HG03439 (cell line): ENCODE results near the gene PTMS.
"Not testable (repeated sequence)": the region's sequence is repeated elsewhere in the genome, so short reads cannot be mapped to it uniquely, and the experiment has no call there.

Experiments used
- ATAC-seq: cut with Tn5 transposase; IDR thresholded peaks from one replicate; pipeline ENCODE4 v1.9.1; 2021; ENCODE audit warnings: mild to moderate bottlenecking, moderate library complexity; ENCODE audit not compliant: unreplicated experiment

Gene PTMS, protein sequence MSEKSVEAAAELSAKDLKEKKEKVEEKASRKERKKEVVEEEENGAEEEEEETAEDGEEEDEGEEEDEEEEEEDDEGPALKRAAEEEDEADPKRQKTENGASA

DNA sequence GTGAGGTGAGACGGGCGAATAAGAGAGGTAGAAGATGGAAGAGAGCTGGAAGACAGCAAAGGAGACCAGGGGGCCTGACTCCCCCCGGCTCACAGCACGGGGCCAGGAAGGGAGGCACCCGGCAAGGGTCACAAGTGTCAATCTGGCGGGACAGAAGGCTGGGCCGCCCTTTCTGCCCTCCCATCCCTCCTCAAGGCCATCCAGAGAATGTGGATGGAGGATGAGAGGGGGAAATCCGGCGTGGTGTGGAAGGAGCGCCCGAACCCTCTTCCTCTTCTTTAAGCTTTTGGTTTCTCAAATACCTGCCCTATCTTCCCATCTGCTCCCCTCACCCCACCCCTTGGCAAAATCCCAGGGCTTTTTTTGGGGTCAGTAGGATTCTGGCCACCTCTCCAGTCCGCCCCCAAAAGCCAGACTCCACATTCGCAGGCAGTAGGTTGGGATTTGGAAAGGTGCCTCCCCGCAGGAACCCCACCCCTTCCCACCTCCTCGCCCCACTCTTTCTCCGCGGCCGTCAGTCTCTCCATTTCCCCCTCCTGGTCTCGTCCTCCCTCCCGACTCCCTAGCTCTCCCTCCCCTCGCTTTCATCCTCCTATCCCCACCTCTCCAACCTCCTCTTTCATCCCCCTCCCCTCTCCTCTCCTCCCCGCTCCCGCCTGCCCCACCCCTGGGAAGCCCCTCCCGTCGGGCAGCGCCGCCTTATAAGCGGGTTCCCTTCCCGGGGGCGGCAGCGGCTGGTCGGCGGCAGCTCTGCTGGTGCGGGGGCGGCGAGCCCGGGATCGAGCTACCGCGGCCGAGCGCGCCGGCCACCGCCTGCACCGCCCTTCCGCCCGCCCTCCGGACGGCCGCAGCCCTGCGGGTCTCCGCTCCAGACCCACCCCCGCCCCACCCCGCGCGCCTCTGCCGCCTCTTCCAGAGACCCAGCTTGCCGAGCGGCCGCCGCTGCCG is at the start of gene PTMS:
PTMS (plus strand) TSS at position 730 of the 948 bp plus-strand sequence. CDS start 343 bp downstream, outside the sequence.
- peak; percentile 7 for ATAC-seq

DNA sequence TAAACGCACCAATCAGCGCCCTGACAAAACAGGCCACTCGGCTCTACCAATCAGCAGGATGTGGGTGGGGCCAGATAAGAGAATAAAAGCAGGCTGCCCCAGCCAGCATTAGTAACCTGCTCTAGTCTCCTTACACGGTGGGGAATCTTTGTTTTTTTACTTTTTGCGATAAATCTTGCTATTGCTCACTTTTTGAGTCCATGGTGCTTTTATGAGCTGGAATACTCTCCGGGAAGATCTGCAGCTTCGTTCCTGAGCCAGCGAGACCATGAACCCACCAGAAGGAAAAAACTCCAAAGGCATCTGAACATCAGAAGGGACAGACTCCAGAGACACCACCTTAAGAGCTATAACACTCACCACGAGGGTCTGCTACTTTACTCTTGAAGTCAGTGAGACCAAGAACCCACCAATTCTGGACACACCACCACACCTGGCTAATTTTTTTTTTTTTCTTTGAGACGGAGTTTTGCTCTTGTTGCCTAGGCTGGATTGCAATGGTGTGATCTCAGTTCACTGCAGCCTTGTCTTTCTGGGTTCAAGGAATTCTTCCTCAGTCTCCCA is 49.2 kb upstream of the PTMS start:
- ATAC-seq = no peak

DNA sequence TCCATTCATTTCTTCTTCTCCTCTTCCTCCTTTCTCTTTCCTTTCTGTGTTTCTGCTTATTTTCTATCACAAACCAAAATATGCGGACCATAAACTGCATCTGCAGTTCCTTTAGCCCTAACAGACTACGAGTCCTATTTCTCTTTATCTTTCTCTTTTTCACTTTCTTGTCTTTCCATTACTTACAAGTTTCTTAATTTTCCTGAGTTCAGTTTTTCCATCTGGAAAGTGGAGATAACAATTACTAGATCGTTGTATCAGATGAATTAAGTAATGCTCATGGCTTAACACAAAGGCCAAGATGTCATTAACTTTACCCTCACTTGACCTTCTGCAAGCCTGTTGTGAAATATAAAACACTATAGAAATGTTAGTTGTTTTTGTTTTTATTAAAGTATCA is 43.3 kb upstream of the PTMS start:
- ATAC-seq = no peak

DNA sequence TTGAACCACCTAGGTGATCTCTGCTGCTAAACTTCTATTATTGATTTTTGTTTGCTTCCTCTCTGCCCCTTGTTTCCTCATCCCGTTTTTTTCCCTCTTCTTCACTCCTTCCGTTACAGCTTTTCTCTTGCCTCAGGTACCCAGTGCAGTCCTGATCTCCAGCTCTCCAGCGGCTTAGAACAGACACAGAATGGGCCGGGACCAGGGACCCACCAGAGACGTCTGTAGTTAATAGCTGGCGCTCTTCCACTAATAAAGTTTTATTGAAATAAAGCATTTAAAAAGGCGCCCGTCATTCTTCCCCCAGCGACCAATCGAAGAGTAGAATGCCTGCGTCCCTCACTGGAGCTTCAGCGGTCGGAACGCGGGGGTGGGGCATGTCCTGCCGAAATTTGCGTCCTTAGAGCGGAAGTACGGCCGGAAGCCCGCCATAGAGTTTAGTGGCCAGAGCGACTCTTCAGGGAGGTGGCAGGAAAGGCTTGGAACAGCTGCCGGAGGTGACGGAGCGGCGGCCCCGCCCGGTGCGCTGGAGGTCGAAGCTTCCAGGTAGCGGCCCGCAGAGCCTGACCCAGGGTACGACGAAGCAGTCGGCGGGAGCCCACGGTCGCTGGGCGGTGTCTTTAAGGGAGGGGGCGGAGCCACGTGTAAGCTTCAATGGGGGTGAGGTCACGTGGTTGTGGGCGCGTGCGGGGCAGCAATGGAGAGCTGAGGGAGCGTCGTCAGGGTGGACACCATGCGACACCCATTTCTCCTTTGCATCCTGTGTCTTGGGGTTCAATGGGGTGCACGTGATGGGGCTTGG is 42.4 kb upstream of the PTMS start, which contains the start of gene COPS7A:
COPS7A (plus strand) TSS at position 440 of the 802 bp plus-strand sequence. CDS start 611 bp downstream, outside the sequence.
- ATAC-seq = peak; percentile 93

DNA sequence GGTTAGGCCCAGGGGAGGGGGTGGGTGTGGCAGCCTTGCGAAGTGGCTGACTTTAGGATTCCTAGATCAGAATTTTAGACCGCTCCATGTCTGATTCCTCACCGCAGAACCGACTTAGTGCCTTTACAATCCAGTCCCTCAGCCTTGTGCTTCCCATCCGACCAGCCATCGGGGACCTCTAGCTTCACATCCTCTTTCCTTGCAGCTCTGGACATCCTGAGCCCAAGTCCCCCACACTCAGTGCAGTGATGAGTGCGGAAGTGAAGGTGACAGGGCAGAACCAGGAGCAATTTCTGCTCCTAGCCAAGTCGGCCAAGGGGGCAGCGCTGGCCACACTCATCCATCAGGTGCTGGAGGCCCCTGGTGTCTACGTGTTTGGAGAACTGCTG is 41.8 kb upstream of the PTMS start:
- peak; percentile 17 for ATAC-seq

DNA sequence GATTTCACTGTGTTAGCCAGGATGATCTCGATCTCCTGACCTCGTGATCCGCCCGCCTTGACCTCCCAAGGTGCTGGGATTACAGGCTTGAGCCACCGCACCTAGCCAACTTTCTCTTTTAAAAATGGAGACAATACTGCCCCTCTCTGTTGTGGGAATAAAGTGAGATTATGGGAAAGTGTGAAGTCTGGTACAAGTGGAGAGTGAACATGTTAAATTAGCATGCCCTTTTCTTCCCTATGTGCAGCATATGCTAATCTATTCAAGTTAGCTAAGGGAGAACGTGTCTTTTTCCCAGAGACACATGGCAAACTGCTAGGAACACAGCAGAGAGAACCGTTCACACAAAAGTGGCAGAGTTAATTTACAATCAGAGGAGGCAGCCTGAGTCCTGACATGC is 40.8 kb upstream of the PTMS start:
- ATAC-seq = no peak

DNA sequence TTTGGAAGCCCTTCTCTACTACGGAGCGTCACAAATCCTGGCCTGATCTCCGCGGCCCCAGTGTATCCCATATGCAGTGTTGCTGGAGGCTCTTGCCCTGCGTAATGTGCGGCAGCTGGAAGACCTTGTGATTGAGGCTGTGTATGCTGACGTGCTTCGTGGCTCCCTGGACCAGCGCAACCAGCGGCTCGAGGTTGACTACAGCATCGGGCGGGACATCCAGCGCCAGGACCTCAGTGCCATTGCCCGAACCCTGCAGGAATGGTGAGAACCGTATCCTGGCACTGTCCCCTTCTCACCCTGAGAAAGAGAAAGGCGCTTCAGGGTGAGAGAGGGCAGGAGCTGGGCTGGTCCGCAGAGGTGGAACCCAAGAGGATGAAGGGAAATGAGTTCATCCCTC is 37.0 kb upstream of the PTMS start:
- ATAC-seq = no peak

DNA sequence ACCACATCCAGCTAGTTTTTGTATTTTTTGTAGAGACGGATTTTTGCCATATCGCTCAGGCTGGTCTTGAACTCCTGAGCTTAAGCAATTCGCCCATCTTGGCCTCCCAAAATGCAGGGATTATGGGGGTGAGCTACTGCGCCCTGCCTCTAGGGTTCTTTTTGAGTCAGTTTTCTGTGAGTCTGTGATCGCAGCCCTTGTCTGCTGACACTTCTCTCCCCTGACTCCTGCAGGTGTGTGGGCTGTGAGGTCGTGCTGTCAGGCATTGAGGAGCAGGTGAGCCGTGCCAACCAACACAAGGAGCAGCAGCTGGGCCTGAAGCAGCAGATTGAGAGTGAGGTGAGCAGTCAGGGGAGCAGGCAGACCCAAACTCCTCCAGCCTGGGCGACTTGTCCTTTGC is 36.0 kb upstream of the PTMS start:
- no peak for ATAC-seq

DNA sequence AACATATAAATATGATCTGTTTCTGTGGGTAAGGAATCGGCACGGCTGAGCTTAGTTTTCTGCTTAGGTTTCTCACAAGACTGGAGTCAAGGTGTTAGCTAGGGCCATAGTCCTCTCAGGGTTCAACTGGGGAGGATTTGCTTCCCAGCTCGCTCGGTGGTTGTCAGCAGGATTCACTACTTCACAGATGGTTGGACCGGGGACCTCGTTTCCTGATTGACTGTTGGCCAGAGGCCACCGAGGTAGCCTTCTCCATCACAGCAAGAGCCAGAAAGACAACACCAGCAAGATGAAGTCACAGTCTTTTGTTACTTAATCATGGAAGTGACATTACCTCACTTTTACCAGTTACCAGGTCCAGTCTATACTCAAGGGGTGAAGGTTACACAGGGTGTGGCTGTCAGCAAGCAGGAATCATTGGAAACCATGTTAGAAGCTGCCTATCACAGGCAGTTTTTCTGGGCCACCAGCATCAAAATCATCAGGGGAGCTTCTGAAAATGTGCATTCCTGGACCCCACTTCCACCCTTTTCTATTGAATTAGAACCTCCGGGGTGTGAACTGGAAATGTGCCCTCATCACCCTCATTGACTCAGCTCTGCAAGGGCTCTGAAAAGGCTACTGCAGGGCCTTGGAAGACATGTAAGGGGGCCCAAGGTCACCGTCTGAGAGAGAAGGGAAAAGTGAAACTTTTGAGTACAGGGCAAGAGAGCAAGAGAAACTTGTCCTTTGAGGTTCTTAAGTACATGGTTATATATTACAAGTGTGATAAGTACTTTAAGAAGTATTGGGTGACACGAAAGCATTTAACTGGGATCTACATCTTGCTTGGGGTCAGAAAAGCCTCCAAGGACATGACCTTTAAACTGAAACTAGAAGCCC is 31.4 kb upstream of the PTMS start:
- ATAC-seq = no peak

DNA sequence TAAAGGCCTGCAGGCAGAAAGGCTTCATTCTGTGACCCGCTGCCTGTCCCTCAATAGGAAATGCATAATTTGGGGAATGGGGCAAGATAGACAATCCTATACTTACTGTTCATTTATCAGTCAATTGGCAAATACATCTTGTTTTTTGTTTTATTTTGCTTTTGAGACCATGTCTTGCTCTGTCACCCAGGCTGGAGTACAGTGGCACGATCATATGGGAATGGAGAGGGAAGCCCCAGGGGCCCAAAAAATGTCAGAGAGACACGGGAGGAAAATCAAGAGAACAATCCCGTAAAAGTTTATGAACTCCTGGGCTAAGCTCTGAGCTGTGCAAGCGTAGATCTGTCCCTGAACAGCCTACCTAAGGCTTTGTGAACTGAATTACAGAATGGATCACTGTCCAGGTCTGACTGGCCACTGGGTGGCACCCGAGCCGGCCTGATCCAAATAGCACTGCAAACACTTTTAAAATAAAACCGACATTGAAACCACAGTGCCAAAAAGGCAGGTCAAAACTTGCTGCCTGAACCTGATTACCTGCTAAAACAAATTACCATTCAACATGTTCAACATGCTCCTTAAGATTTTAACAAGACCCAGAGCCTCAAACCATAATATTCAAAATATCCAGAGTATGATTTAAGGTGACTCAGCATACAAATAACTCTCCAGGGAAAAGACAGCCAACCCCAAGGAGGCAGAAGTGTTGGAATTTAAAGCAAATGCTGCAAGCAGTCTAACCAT is 30.5 kb upstream of the PTMS start:
- no peak for ATAC-seq

DNA sequence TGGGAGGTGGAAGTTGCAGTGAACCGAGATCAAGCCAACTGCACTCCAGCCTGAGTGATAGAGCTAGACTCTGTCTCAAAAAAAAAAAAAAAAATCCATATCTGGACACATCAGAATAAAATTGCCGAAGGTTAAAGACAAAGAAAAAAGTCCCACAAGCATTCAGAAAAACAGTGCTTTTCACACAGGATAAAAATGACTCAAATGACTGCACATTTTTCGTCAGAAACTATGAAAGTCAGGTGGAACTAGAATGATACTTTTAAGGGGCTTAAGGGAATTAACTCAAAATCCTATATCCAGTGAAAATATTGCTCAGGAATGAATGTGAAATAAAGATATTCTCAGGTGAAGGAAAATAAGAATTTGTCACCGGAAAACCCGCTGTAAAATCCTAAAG is 29.4 kb upstream of the PTMS start:
- ATAC-seq = no peak

DNA sequence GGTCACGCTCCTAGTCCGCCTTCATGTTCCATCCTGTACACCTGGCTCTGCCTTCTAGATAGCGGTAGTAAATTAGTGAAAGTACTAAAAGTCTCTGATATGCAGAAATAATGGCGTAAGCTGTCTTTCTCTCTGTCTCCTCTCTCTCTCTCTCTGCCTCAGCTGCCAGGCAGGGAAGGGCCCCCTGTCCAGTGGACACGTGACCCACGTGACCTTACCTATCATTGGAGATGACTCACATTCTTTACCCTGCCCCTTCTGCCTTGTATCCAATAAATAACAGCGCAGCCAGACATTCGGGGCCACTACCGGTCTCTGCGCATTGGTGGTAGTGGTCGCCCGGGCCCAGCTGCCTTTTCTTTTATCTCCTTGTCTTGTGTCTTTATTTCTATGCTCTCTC is 24.1 kb upstream of the PTMS start:
- not testable (repeated sequence) for ATAC-seq

DNA sequence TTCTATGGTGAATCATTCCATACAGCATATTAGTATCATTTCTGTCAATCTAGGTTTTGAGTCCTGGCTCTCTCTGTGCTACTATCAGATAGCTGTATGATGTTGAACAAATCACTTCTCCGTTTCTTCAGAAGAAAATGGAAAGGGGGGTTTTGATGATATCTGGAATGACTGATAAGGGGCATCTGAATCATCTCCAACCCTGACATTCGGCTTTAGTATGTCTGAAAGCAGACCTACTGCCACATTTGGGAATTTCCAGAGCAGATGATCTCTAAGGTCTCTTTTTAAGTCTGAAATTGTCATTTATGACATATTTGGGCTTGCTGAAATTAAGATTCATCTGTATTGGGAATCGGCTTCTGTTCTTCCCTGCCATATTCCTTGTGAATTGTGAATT is 23.3 kb upstream of the PTMS start:
- ATAC-seq = no peak

DNA sequence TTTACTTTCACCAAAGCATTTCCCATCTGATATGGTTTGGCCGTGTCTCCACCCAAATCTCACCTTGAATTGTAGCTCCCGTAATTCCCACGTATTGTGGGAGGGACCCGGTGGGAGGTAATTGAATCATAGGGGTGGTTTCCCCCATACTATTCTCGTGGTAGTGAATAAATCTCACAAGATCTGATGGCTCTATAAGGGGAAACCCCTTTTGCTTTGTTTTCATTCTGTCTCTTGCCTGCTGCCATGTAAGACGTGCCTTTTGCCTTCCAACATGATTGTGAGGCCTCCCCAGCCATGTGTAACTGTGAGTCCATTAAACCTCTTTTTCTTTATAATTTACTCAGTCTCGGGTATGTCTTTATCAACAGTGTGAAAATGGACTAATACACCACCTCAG is 22.9 kb upstream of the PTMS start:
- not testable (repeated sequence) for ATAC-seq

DNA sequence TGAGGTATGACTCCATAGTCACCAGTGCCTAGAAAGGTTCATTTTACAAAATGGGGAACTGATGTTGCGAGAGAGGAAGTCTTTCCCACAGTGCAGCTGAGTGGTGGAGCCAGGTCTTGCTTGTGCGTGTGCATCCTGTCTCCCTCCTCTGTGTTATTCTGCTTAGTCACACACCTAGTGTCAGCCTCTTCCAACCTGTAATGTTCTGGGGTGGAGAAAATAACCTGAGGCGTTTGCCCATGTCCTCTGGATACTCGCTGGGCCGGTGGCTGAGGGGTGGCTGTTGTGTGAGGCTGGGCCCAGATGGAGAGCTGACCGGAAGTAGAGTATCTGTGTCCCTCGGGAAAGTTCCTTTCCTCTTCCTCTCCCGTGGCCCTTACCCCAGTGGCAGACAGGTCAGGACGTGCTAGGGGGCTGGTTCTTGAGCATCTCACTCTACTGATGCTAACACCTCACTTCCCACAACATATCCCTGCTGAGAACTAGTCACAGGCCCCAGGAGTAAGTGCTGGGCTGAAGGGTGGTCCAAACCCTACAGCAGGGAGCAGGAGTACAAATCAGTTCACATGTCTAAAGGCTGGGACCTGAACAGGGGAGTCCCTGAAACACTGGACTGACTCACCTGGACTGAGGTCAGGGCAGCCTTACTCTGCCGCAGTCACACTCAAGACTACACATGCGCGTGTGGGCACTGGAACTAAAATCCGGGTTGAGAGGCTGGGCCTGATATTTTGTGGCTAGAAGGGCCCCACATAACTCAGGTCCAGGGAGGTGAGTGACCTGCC is 20.2 kb upstream of the PTMS start:
- ATAC-seq = no peak

DNA sequence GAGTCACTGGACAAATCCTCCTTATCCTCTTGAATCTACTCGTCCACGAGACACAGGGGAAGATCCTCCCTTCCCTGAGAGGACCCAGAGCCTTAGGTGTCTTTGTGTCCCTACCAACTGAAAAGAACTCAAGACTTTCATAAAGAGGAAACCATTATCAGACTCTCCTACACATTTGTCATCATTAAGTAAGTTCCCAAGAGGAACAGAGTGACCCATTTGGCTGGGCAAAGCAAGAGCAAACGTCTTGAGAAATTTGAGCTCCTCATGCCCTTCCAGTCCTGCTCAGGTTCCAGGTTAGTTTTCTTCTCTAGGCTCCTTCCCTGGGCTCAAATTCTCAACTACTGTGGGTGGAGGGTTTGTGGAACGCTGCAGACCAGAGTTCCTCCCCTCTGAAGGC is 18.9 kb upstream of the PTMS start:
- ATAC-seq = no peak

DNA sequence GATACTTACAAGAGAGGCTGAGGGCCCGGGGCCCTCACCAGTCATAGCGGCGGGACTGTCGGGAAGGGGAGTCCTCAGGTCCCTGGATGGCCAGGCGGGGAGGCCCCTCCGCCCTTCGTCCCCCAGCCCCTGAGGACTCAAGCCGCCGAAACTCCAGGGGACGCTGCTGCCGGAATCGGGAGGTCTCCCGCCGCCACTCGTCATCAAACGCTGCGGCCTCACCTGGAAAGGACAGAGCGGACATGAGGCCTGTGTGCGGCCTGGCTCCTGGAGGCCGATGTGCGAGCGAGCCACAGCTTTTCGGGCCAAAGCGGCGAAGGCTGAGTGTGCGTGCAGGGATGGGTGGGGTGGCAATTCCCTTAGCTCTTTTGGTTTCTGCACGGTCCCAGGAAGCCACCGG is 17.4 kb upstream of the PTMS start:
- ATAC-seq = no peak

DNA sequence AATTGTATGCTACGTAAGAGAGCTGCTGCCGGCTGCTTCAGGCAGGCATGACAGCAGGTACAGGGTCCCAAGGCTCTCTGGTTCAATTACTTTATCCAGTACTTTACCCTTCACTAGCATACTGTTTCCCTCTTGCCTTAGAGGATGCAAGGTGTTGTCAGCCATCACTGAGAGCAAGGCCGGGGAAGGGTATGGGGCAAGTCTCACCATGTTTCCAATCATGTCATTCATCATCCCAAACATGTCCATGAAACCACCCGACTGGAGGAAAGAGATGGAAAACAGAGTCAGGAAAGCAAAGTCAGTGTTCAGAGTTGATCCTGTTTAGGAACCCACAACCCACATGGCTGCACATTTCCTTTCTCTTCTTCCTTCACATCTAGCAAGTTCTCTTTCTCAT is 15.7 kb upstream of the PTMS start:
- ATAC-seq = no peak

DNA sequence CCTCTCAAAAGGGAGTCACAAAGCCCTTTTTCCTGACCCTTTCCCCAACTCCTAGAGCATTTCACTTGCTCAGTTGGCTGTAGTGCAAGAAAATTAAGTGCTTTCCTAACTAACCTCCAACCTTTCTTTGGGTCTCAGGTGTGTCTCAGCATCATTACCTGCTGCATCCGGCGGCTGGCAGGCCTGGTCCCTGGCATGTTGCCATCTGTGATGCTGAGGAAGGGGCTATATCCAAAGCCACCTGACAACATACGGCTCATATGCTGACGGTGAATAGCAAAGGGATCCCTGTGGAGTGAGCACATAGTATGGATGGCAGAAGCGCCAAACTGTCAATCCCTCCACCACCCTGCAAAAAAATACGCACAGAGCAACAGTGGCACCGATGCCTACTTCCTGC is 14.4 kb upstream of the PTMS start:
- no peak for ATAC-seq
